Thoracic aorta (tissue), 2 donors: Measurements from ENCODE around the gene ZNF208. TPM values are rescaled to one million over a fixed set of nuclear protein-coding genes. Genes with fewer than 3 reads are reported as not detected.

Experiments used
- ATAC-seq: fragments of 150-250 bp; one replicate; pipeline ENCODE4 v1.8.0; 2017; ENCODE audit warnings: low read depth; ENCODE audit not compliant: insufficient number of reproducible peaks, low FRiP score
- DNase-seq: peaks from one replicate; pipeline ENCODE4 v3.0.0-alpha.2; 2020; ENCODE audit warnings: low spot score
- H3K27ac ChIP-seq, 2 donors: fragments of 200-600 bp; sonication (generic); 1 replicate in 1 of 2; 2 replicates in 1 of 2; pipeline ENCODE4 v1.5.1; 2016; ENCODE audit warnings: mild to moderate bottlenecking in 2 of 2, moderate library complexity in 2 of 2
- H3K27me3 ChIP-seq: fragments of 200-600 bp; sonication (generic); replicated peaks from 2 replicates; pipeline ENCODE4 v1.6.0; 2016; ENCODE audit warnings: mild to moderate bottlenecking; ENCODE audit not compliant: insufficient read depth
- H3K36me3 ChIP-seq: fragments of 200-600 bp; sonication (generic); one replicate; pipeline ENCODE4 v1.5.1; 2016
- H3K4me1 ChIP-seq, 2 donors: fragments of 200-600 bp; sonication (generic); 1 replicate in 1 of 2; 2 replicates in 1 of 2; pipeline versions ENCODE4 v1.5.1 to v1.6.0; 2016; ENCODE audit warnings: low read depth in 2 of 2, mild to moderate bottlenecking in 1 of 2; ENCODE audit not compliant: control insufficient read depth in 1 of 2
- H3K4me3 ChIP-seq: fragments of 200-600 bp; sonication (generic); 2 replicates; pipeline ENCODE4 v1.5.1; 2016; ENCODE audit warnings: mild to moderate bottlenecking
- H3K9me3 ChIP-seq: fragments of 200-600 bp; sonication (generic); 2 replicates; pipeline ENCODE4 v1.5.1; 2016
- total RNA-seq, 2 donors: library from RNA; depleted of rRNA; stranded (reverse); fragments of >200 nt; gene quantifications; one replicate each; pipeline versions ENCODE4 v1.1.0 to v1.2.3, GENCODE V29; 2016
- TF ChIP-seq, protein P1 (sequence below): fragments of 200-600 bp; sonication (generic); IDR thresholded peaks from one replicate; pipeline ENCODE4 v1.5.1; 2019; ENCODE audit warnings: antibody characterized with exemption

Gene ZNF208
- total RNA-seq, 2 donors from 2014 or later = 7.7 to 8.4 TPM

DNA sequence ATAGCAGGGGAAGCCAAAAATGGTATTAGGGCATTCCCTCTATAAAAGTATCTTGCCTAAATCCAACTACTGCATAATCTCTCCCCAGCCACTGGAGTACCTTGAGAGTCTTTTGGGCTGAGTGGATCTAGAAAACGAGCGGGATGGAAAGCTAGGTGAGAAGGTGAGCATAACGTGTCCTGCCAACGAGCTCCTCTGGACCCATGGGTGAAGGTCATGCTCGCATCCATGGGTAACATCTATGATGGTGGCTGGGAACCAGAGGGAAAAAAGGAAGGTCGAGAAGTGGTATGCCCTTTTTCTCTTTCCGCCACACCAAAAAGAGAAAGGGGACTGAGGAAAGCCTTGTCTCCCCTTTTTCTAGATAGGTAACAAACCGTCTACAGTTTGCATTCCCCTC, 63.0 kb downstream of the ZNF208 start:
- H3K36me3 ChIP-seq = no peaks in the 10 kb centered on the region
- no peak overlapping the region for H3K27ac ChIP-seq
- no peaks in the 10 kb centered on the region for H3K27me3 ChIP-seq
- DNase-seq = no peak
- ATAC-seq = no peak
- H3K4me1 ChIP-seq = no peaks in the 10 kb centered on the region
- no peak overlapping the region for H3K4me3 ChIP-seq
- H3K9me3 ChIP-seq = peaks cover 61% of the 10 kb centered on the region
- TF ChIP-seq, protein P1, sequence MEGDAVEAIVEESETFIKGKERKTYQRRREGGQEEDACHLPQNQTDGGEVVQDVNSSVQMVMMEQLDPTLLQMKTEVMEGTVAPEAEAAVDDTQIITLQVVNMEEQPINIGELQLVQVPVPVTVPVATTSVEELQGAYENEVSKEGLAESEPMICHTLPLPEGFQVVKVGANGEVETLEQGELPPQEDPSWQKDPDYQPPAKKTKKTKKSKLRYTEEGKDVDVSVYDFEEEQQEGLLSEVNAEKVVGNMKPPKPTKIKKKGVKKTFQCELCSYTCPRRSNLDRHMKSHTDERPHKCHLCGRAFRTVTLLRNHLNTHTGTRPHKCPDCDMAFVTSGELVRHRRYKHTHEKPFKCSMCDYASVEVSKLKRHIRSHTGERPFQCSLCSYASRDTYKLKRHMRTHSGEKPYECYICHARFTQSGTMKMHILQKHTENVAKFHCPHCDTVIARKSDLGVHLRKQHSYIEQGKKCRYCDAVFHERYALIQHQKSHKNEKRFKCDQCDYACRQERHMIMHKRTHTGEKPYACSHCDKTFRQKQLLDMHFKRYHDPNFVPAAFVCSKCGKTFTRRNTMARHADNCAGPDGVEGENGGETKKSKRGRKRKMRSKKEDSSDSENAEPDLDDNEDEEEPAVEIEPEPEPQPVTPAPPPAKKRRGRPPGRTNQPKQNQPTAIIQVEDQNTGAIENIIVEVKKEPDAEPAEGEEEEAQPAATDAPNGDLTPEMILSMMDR = no peak

DNA sequence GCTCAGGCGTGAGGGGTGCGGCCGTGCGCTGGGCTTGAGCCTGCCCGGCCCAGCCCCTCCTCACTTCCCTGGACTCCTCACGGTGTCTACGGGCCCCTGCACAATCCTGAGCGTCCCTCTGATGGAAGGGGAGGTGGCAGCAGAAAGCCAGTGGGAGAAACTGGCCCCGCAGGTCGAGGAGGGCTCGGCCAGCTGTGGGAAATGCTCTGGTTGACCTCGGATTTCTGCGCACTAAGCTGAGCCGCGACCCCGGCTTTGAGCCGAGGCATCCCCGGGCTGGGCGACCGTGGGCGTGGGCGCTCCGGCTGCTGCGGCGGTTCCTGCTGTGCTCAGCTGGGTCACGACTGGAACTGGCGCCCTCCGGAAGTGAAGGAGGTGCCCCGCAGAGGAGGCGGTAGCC, 70.1 kb downstream of the ZNF208 start:
- Histone ChIP-seq H3K36me3 (no peaks in the 10 kb centered on the region), H3K4me3 (no peak overlapping the region), H3K27me3 (no peaks in the 10 kb centered on the region), H3K4me1 (no peaks in the 10 kb centered on the region), H3K27ac (no peak overlapping the region), H3K9me3 (peaks cover 8% of the 10 kb centered on the region)
- TF ChIP-seq, protein P1 = no peak
- DNase-seq = no peak
- ATAC-seq = no peak

DNA sequence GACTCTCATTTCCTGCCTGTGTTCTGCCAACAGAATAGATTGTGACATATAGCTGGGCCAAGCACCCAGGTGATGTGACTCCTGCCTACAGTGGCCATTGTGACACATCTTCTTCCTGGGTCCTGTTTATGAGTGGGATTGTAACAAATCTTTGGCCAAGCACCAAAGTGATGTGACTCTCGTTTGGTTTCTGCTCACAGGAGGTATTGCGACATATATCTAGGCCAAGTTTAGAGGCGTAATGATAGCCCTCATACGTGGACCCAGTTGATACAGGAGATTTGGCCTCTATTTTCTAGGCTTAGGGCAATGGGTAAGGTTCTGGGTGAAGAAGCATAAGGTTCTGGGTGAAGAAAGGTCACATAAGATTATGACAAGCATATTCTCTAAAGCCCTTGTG, 76.2 kb downstream of the ZNF208 start:
- DNase-seq (no peak), ATAC-seq (no peak)
- Histone ChIP-seq H3K36me3 (no peaks in the 10 kb centered on the region), H3K27me3 (no peaks in the 10 kb centered on the region), H3K4me3 (no peak overlapping the region), H3K9me3 (peaks cover 4% of the 10 kb centered on the region), H3K27ac (no peak overlapping the region), H3K4me1 (no peaks in the 10 kb centered on the region)
- TF ChIP-seq, protein P1 = no peak

DNA sequence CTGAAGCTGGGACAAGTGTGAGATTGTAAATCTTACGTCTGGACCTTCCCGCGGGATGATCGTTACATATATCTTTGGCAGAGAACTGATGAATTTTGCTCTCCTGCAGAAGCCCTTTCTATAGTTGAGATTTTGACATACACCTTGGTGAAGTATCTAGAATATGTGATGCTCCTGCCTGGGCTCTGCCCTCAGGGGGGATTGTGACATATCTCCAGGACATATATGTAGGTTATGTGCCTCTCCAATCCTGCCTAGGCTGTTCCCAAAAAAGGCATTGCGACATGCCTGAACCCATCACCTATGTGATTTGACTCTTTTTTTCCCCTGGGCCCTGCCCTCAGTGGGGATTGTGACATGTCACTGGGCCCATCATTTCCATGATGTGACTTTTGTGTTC, 76.6 kb downstream of the ZNF208 start:
- Histone ChIP-seq H3K9me3 (peaks cover 2% of the 10 kb centered on the region), H3K27ac (no peak overlapping the region), H3K27me3 (no peaks in the 10 kb centered on the region), H3K36me3 (no peaks in the 10 kb centered on the region), H3K4me1 (no peaks in the 10 kb centered on the region), H3K4me3 (no peak overlapping the region)
- DNase-seq (no peak), ATAC-seq (no peak)
- TF ChIP-seq, protein P1 = no peak

DNA sequence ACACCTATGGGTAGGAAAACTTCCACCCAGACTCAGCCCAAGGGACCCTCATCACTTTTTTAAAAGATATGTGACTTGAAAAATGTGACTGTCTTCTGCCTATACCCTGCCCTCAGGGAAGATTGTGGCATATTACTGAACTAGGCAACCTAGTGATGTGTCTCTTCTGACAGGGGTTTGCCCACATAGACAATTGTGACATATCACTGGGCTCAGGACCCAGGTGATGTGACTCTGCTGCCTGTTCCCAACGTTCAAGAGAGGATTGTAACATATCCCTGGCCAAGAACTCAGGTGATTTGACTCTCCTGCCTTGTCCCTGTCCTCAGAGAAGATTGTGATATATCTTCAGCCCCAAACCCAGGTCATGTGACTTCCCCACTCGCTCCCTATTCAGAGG, 88.5 kb downstream of the ZNF208 start:
- TF ChIP-seq, protein P1 = no peak
- H3K27ac ChIP-seq = no peak overlapping the region

More for the DNA sequence above, 88.5 kb downstream of the ZNF208 start:
- no peak for ATAC-seq
- Histone ChIP-seq H3K4me1 (no peaks in the 10 kb centered on the region), H3K4me3 (no peak overlapping the region), H3K36me3 (no peaks in the 10 kb centered on the region), H3K27me3 (no peaks in the 10 kb centered on the region), H3K9me3 (peaks cover 7% of the 10 kb centered on the region)
- no peak for DNase-seq
